Measurements from ENCODE around the gene TUBGCP5.
A peak's percentile ranks its signal among the peaks of the same experiment; 100 is the strongest.
"Not testable (repeated sequence)": the region's sequence is repeated elsewhere in the genome, so short reads cannot be mapped to it uniquely, and the experiment has no call there.

The TUBGCP5 gene

GRCh38 chr15:23013681-23014080, 25.7 kb downstream of the TUBGCP5 start:
- Mint-ChIP-seq H3K4me3 (no peak overlapping the region), H3K27me3 (no peaks in the 10 kb centered on the region), H3K36me3 (ENCODE audit: low read depth) (peaks cover 85% of the 10 kb centered on the region), H3K4me1 (ENCODE audit: low read depth) (no peaks in the 10 kb centered on the region), H3K27ac (no peak overlapping the region), H3K9me3 (no peaks in the 10 kb centered on the region)
- DNase-seq, result no peak

GRCh38 chr15:23012616-23013015, 26.8 kb downstream of the TUBGCP5 start:
- H3K36me3 Mint-ChIP-seq (ENCODE audit: low read depth), result peaks cover 84% of the 10 kb centered on the region
- not testable (repeated sequence) for H3K9me3 Mint-ChIP-seq; H3K27me3 Mint-ChIP-seq; DNase-seq; H3K27ac Mint-ChIP-seq; H3K4me1 Mint-ChIP-seq (ENCODE audit: low read depth); H3K4me3 Mint-ChIP-seq

GRCh38 chr15:23003736-23004135, 35.6 kb downstream of the TUBGCP5 start:
- Mint-ChIP-seq H3K27ac (no peak overlapping the region), H3K4me1 (ENCODE audit: low read depth) (no peaks in the 10 kb centered on the region), H3K36me3 (ENCODE audit: low read depth) (peaks cover 90% of the 10 kb centered on the region), H3K27me3 (no peaks in the 10 kb centered on the region), H3K4me3 (no peak overlapping the region), H3K9me3 (no peaks in the 10 kb centered on the region)
- DNase-seq, result no peak

GRCh38 chr15:23002920-23003319, 36.4 kb downstream of the TUBGCP5 start:
- H3K36me3 Mint-ChIP-seq (ENCODE audit: low read depth), result peaks cover 89% of the 10 kb centered on the region
- no peaks in the 10 kb centered on the region for H3K4me1 Mint-ChIP-seq (ENCODE audit: low read depth)
- no peak for DNase-seq
- H3K9me3 Mint-ChIP-seq, result no peaks in the 10 kb centered on the region
- no peaks in the 10 kb centered on the region for H3K27me3 Mint-ChIP-seq
- no peak overlapping the region for H3K4me3 Mint-ChIP-seq
- H3K27ac Mint-ChIP-seq, result no peak overlapping the region

- Mint-ChIP-seq H3K36me3 (ENCODE audit: low read depth) (peaks cover 76% of the 10 kb centered on the region), H3K4me1 (ENCODE audit: low read depth) (no peaks in the 10 kb centered on the region), H3K27ac (no peak overlapping the region), H3K27me3 (no peaks in the 10 kb centered on the region), H3K4me3 (no peak overlapping the region), H3K9me3 (no peaks in the 10 kb centered on the region)
- DNase-seq, result no peak
Observed at GRCh38 chr15:22995795-22996194, 43.6 kb downstream of the TUBGCP5 start.

- Mint-ChIP-seq H3K9me3 (no peaks in the 10 kb centered on the region), H3K27me3 (no peaks in the 10 kb centered on the region), H3K36me3 (ENCODE audit: low read depth) (peaks cover 47% of the 10 kb centered on the region), H3K4me3 (no peak overlapping the region), H3K4me1 (ENCODE audit: low read depth) (no peaks in the 10 kb centered on the region), H3K27ac (no peak overlapping the region)
- no peak for DNase-seq
Observed at GRCh38 chr15:22992024-22992326, 47.4 kb downstream of the TUBGCP5 start.

GRCh38 chr15:22989576-22990477, 49.5 kb downstream of the TUBGCP5 start:
- Mint-ChIP-seq H3K9me3 (no peaks in the 10 kb centered on the region), H3K27ac (no peak overlapping the region)

GRCh38 chr15:22988811-22989210, 50.6 kb downstream of the TUBGCP5 start:
- H3K4me3 Mint-ChIP-seq, result no peak overlapping the region

More at GRCh38 chr15:22989576-22990477, 49.5 kb downstream of the TUBGCP5 start:
- no peaks in the 10 kb centered on the region for H3K4me1 Mint-ChIP-seq (ENCODE audit: low read depth)
- no peaks in the 10 kb centered on the region for H3K27me3 Mint-ChIP-seq
- no peak overlapping the region for H3K4me3 Mint-ChIP-seq
- H3K36me3 Mint-ChIP-seq (ENCODE audit: low read depth), result peaks cover 28% of the 10 kb centered on the region
- no peak for DNase-seq

GRCh38 chr15:22981931-22982330, 57.4 kb downstream of the TUBGCP5 start:
- not testable (repeated sequence) for DNase-seq; H3K4me3 Mint-ChIP-seq; H3K27ac Mint-ChIP-seq; H3K9me3 Mint-ChIP-seq; H3K36me3 Mint-ChIP-seq (ENCODE audit: low read depth)
- peaks cover 17% of the 10 kb centered on the region for H3K4me1 Mint-ChIP-seq (ENCODE audit: low read depth)
- peaks cover 21% of the 10 kb centered on the region for H3K27me3 Mint-ChIP-seq

More at GRCh38 chr15:22988811-22989210, 50.6 kb downstream of the TUBGCP5 start:
- Mint-ChIP-seq H3K36me3 (ENCODE audit: low read depth) (peaks cover 18% of the 10 kb centered on the region), H3K4me1 (ENCODE audit: low read depth) (no peaks in the 10 kb centered on the region), H3K9me3 (no peaks in the 10 kb centered on the region), H3K27ac (no peak overlapping the region), H3K27me3 (no peaks in the 10 kb centered on the region)
- no peak for DNase-seq

GRCh38 chr15:22981051-22981840, 58.1 kb downstream of the TUBGCP5 start:
- H3K27ac Mint-ChIP-seq, result peak overlapping the region; percentile 18
- peaks cover 25% of the 10 kb centered on the region for H3K27me3 Mint-ChIP-seq
- H3K9me3 Mint-ChIP-seq, result no peaks in the 10 kb centered on the region
- peaks cover 17% of the 10 kb centered on the region for H3K4me1 Mint-ChIP-seq (ENCODE audit: low read depth)
- peak overlapping the region; percentile 72 for H3K4me3 Mint-ChIP-seq
- DNase-seq, result no peak
- H3K36me3 Mint-ChIP-seq (ENCODE audit: low read depth), result peaks cover 5% of the 10 kb centered on the region

GRCh38 chr15:22980189-22981050, 58.9 kb downstream of the TUBGCP5 start, which contains the start of gene CYFIP1:
Gene CYFIP1, minus strand, starts transcription at chr15:22980368. Its CDS starts 33,083 bp downstream, at chr15:22947285.
- H3K4me1 Mint-ChIP-seq (ENCODE audit: low read depth), result peaks cover 17% of the 10 kb centered on the region
- no peaks in the 10 kb centered on the region for H3K9me3 Mint-ChIP-seq
- DNase-seq, result peak; percentile 54
- peaks cover 25% of the 10 kb centered on the region for H3K27me3 Mint-ChIP-seq
- H3K4me3 Mint-ChIP-seq, result peak within 1 kb of the TSS; percentile 86
- H3K36me3 Mint-ChIP-seq (ENCODE audit: low read depth), result peaks cover 5% of the 10 kb centered on the region
- H3K27ac Mint-ChIP-seq, result peak within 1 kb of the TSS; percentile 42

GRCh38 chr15:22979238-22980188, 59.9 kb downstream of the TUBGCP5 start:
- Mint-ChIP-seq H3K9me3 (no peaks in the 10 kb centered on the region), H3K27ac (peak overlapping the region; percentile 42), H3K36me3 (ENCODE audit: low read depth) (peaks cover 5% of the 10 kb centered on the region), H3K27me3 (peaks cover 25% of the 10 kb centered on the region), H3K4me3 (peak overlapping the region; percentile 86), H3K4me1 (ENCODE audit: low read depth) (peaks cover 17% of the 10 kb centered on the region)
- DNase-seq, result peak; percentile 65

GRCh38 chr15:22978691-22979237, 60.6 kb downstream of the TUBGCP5 start:
- Mint-ChIP-seq H3K27ac (no peak overlapping the region), H3K4me3 (peak overlapping the region; percentile 86), H3K4me1 (ENCODE audit: low read depth) (peaks cover 17% of the 10 kb centered on the region), H3K36me3 (ENCODE audit: low read depth) (peaks cover 5% of the 10 kb centered on the region), H3K9me3 (no peaks in the 10 kb centered on the region), H3K27me3 (peaks cover 25% of the 10 kb centered on the region)
- no peak for DNase-seq
